GM19455 (cell line): Measurements from ENCODE around the gene OR52A5.
A peak's percentile ranks its signal among the peaks of the same experiment; 100 is the strongest.
"Not testable (repeated sequence)": the region's sequence is repeated elsewhere in the genome, so short reads cannot be mapped to it uniquely, and the experiment has no call there.

Source experiments
- ATAC-seq: cut with Tn5 transposase; IDR thresholded peaks from one replicate; pipeline ENCODE4 v1.9.1; 2021; ENCODE audit not compliant: unreplicated experiment

OR52A5 gene

DNA sequence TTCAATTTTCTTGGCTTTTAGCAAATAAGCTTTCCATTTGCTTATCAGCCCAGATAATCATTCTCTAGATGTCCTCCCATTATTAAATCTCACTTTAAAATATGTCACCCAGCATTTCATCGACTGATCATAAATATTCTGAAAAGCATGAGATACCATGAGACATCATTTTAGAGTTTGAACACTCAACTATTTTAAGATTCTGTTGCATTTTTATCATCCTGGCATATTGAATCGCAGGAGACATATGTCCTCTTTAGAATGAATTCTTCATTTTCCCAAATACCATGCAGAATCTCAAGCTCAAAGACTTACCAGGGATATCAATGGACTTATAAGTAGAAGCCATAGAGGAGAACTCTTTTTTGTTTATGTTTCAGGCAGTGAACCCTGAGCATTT, at the start of gene OR52A5:
OR52A5 (minus strand) TSS at position 361 of the 400 bp plus-strand sequence. CDS start 5,714 bp downstream, outside the sequence.
- no peak for ATAC-seq

- ATAC-seq, result no peak
These were observed 40.1 kb upstream of the OR52A5 start for GRCh38 chr11:5178046-5178837.

- ATAC-seq, result no peak
These were observed 36.8 kb upstream of the OR52A5 start for GRCh38 chr11:5174934-5175333.

GRCh38 chr11:5171856-5172255, 33.7 kb upstream of the OR52A5 start:
- ATAC-seq, result no peak

DNA sequence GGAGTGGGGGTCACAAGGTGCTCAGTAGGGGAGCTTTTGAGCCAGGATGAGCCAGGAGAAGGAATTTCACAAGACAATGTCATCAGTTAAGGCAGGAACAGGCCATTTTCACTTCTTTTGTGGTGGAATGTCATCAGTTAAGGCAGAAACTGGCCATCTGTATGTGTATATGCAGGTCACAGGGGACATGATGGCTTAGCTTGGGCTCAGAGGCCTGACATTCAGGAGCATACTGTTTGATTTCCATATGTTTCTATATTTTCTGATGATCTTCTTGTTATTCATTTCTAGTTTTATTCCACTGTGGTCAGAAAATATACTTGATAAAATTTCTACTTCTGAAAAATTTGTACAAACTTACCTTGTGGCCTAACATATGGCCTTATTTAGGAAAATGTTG, 27.7 kb upstream of the OR52A5 start:
- not testable (repeated sequence) for ATAC-seq

DNA sequence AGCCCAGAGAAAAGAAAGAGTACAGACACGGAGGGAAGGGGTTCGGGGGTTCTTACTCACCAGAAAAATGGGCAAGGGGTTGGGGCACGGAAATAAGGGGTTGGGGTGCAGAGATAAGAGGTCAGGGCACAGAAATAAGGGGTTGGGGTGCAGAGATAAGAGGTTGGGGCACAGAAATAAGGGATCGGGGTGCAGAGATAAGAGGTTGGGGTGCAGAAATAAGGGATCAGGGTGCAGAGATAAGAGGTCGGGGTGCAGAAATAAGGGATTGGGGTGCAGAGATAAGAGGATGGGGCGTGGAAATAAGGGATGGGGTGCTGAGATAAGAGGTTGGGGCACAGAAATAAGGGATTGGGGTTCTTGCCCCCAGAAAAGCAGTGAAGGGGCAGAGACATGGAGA, 26.7 kb upstream of the OR52A5 start:
- ATAC-seq, result not testable (repeated sequence)

- ATAC-seq, result not testable (repeated sequence)
These were observed 22.9 kb upstream of the OR52A5 start for GRCh38 chr11:5161045-5161444.

DNA sequence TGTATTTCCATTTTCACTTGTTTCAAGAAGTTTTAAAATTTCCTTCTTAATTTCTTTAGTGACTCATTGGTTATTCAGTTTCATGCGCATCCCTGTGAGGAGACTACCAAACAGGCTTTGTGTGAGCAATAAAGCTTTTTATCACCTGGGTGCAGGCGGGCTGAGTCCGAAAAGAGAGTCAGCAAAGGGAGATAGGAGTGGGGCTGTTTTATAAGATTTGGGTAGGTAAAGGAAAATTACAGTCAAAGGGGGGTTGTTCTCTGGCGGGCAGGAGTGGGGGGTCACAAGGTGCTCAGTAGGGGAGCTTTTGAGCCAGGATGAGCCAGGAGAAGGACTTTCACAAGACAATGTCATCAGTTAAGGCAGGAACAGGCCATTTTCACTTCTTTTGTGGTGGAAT, 22.1 kb upstream of the OR52A5 start:
- not testable (repeated sequence) for ATAC-seq

GRCh38 chr11:5159806-5160205, 21.6 kb upstream of the OR52A5 start:
- ATAC-seq, result no peak

DNA sequence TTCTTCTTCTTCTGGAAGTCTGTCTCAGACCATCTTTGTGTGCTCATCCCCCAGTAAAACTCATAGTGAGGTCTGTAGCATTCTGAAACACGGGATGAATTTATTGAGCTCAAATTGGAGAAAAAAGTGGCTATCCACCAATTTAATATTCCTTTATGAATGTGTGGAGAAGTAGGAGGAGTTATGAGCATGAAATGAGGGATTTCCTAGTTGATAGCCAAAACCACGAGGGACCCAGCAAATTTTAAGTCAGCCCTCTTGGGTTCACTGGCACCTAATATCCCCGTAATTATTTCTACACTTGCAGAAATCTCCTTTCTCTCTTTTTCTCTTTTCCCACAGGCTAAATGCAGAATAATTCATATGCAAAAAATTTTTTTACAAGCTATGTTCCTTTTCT, 16.5 kb upstream of the OR52A5 start, which contains the start of gene OR52A1:
OR52A1 (minus strand) TSS at position 101 of the 400 bp plus-strand sequence. CDS start 2,388 bp downstream, outside the sequence.
- ATAC-seq, result no peak

DNA sequence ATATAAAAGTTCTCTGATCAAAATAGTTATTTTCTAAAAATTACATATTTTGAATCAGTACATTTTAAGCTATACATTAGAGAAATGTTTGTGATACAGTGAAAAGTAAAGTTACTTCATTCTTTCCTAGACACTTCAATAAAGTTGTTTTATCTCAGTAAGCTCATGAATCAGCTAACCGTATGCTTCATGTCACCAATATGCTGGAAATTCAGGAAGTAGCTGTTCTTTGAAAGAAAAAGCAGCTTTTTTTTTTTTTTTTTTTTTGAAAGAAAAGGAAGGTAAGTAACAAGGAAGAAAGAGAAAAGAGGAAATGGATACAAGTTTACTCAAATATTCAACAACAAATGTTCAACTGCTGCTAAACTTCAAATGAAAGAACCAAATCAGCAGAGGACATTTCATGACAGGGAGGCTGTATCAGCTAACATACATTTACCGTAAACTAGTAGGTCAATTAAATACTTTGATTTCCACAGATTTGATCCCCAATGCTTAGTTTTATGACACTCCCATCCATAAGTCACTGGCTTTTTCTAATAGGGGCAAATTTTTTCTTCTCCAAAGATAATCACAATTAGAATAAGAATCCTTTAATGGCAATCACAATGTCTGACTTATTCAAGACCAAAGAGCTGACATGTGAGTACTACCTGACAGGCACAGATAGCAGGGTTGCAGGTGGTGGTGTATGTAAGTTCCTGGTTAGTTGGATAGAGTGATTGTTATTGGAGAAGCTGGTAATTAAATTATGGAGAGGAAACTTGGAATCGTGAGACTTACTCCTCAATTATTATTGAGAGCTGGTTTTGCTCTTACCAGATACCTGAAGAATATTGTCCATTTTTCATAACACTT, 15.6 kb upstream of the OR52A5 start:
- no peak for ATAC-seq

GRCh38 chr11:5151713-5152153, 13.6 kb upstream of the OR52A5 start:
- no peak for ATAC-seq

DNA sequence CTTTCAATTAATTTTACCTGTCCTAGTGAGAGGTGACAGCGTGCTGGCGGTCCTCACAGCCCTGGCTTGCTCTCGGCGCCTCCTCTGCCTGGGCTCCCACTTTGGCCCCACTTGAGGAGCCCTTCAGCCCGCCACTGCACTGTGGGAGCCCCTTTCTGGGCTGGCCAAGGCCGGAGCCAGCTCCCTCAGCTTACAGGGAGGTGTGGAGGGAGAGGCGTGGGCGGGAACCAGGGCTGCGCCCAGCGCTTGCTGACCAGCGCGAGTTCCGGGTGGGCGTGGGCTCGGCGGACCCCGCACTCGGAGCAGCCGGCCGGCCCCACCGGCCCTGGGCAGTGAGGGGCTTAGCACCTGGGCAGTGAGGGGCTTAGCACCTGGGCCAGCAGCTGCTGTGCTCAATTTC, 6.0 kb upstream of the OR52A5 start:
- ATAC-seq, result not testable (repeated sequence)

DNA sequence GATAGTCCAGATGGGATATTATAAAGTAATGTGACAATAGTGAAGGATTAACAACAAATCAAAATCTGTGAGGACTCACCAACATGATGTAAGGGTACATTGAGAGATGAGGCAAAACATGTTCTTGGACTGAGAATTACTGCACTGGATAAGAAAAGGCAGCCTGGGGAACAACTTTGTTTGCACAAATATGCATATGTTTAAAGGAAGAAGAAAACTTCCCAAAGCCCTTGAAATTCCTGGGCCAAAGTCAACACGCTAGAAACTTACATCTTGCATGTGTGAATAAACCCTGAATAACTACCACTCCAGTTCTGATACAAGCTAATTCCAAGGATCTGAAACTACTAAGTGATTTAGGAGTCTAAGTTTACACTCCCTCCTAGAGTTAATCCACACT, 1.1 kb downstream of the OR52A5 start:
- ATAC-seq, result no peak

- no peak for ATAC-seq
These were observed 1.9 kb downstream of the OR52A5 start for GRCh38 chr11:5136261-5136660.

GRCh38 chr11:5131584-5132335, 6.4 kb downstream of the OR52A5 start:
- no peak for ATAC-seq

DNA sequence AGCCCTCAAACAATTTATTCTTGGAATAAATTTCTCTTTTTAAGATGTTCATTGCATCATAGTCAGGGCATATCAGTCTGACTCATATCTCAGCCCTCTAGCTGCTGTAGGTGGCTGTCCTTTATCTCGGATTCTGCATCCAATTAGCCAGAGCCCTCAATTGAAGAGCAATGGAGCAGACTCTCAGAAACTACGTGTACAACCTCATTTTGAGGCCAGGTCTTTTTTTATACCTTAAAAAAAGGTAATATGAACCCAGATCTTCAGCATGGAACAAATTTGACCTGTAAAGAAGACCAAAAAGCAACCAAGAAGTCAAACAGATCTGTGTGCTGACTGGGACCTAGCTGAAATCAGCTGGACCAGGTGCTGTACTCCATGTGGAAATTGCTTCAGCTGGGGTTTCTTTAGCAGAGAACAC, 8.7 kb downstream of the OR52A5 start:
- no peak for ATAC-seq

DNA sequence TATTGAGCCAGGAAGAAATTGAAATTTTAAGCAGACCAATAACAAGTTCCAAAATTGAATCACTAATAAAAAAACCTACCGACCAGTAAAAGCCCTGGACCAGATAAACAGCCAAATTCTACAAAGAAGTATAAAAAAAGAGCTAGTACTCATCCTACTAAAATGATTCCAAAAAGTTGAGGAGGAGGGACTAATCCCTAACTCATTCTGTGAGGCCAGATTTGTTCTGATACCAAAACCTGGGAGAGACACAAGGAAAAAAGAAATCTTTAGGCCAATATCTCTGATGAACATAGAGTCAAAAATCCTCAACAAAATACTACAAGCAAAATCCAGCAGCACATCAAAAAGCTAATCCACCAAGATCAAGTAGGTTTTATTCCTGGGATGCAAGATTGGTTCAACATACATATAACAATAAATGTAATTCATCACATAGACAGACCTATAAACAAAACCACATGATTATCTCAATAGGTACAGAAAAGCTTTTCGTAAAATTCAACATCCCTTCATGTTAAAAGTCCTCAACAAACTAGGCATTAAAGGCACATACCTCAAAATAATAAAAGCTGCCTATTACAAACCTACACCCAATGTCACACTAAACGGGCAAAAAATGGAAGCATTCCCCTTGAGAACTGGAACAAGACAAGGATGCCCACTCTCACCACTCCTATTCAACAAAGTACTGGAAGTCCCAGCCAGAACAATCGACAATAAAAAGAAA, 13.1 kb downstream of the OR52A5 start:
- no peak for ATAC-seq

DNA sequence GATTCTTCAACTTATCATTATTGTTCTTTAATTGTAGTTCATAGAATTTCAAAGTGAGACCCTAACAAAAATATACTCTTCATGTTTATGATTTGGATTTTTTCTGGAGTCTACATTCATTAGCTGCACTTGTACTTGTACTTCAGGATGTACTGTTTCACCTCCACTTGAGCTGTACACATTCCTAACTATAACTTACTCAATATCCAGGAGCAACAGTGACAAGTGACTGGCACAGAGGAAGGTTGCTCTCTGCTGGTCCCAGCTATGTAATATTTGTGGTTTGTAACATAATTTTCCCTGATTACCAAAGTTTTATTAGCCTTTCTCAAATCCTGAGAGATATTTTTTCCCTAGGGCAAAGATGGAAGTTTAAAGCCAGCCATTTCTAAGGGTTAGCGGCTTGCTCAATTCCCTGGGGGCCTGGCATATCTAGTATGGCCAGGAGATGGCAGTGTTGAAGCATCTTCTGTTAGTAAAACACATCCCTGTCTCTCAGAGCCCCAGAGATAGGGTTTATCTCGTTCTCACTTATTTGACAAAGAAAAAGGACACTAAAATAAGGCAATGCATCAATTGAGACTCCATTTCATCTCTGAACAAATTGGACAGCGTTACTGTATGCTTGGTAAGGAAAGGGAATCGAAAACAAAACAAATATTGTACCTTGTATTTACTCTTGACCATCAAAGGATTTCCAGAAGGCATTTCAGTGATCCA, 14.2 kb downstream of the OR52A5 start:
- peak; percentile 88 for ATAC-seq

DNA sequence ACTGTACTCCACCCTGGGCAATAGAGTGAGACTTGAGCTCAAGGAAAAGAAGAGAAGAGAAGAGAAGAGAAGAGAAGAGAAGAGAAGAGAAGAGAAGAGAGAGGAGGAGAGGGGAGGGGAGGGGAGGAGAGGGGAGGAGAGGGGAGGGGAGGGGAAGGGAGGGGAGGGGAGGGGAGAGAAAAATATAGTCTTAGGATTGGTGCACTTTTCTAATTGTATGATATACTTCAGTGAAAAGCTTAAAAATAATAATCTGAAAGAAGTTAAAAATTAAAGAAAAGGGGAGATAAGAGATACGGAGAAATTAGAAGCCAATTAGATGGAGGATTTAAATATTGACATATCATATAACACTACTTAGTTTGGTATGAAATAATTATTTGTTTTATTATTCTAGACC, 19.3 kb downstream of the OR52A5 start:
- no peak for ATAC-seq
